ENCODE data around the gene XIRP2. TPM values are rescaled to one million over a fixed set of nuclear protein-coding genes. Genes with fewer than 3 reads are reported as not detected.

Gene XIRP2, protein sequence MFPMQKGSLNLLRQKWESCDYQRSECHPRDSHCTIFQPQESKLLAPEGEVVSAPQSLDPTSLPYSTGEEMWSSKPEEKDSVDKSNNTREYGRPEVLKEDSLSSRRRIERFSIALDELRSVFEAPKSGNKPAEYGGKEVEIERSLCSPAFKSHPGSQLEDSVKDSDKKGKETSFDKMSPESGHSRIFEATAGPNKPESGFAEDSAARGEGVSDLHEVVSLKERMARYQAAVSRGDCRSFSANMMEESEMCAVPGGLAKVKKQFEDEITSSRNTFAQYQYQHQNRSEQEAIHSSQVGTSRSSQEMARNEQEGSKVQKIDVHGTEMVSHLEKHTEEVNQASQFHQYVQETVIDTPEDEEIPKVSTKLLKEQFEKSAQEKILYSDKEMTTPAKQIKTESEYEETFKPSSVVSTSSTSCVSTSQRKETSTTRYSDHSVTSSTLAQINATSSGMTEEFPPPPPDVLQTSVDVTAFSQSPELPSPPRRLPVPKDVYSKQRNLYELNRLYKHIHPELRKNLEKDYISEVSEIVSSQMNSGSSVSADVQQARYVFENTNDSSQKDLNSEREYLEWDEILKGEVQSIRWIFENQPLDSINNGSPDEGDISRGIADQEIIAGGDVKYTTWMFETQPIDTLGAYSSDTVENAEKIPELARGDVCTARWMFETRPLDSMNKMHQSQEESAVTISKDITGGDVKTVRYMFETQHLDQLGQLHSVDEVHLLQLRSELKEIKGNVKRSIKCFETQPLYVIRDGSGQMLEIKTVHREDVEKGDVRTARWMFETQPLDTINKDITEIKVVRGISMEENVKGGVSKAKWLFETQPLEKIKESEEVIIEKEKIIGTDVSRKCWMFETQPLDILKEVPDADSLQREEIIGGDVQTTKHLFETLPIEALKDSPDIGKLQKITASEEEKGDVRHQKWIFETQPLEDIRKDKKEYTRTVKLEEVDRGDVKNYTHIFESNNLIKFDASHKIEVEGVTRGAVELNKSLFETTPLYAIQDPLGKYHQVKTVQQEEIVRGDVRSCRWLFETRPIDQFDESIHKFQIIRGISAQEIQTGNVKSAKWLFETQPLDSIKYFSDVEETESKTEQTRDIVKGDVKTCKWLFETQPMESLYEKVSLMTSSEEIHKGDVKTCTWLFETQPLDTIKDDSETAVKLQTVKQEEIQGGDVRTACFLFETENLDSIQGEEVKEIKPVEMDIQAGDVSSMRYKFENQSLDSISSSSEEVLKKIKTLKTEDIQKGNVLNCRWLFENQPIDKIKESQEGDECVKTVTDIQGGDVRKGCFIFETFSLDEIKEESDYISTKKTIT (N-terminal part only)
- total RNA-seq = 0.92 TPM

DNA sequence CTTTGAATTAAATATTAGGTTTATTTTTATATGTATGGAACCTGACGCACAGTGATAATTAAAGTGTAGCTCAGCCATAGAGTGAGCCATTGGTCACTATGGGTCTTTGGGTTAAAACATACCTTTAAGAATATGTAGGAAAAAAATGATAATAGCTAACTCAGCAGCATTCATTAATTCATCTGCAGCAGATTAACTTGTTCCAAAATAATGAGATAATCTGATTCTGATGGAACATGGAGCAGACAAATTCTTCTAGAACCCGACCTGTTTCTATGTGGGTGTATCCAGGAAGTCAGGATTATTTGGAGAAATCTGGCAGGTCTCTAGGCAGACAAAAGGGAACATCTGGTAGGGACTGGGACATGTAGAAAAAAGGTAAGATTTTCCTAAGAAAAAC is at the start of gene XIRP2:
XIRP2 (plus strand) TSS at position 301 of the 400 bp plus-strand sequence. CDS start 15,003 bp downstream, outside the sequence.

DNA sequence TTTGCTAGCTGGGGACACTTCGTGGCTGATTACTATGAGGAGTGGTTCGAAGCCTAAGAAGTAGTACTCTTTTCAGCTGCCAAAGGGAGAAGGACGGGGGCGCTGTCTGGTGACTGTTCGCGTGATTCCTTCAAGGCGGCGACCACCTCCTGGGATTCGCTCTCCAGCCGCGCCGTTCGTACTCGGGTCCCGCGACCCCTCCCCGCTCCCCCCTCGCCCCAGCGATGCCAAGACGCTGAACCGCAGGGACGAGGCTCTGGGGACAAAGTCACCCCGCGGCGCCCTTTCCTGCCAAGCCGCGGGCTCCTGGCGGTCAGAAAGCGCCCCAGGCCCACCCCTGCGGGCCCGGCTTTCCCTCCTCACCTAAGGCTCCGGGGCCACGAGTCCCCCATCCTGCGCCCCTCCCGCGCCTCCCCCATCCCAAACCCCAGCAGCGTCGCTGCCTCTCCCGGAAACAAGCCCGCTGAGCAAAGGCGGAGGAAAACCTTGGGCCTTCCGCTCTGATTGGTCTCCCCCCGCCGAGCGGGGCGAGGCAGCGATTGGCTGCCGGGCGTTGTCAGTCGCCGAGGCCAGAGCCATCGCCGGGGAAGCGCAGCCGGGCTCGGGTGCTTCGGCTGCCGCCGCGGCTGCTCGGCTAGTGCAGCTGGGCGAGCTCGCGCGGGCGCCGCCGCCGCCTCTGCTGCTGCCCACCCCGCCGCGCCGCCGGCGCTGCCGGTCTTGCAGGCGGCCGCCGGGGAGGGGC is 404.3 kb downstream of the XIRP2 start, which contains the start of gene B3GALT1:
B3GALT1 (plus strand) TSS at position 572 of the 742 bp plus-strand sequence.

Measured in diencephalon (tissue), 1 donor.